Measurements from ENCODE around the gene PRKCQ. TPM values are rescaled to one million over a fixed set of nuclear protein-coding genes. Genes with fewer than 3 reads are reported as not detected.

The PRKCQ gene
- 10 to 100 TPM; 60.1 to 60.9 TPM for total RNA-seq

DNA sequence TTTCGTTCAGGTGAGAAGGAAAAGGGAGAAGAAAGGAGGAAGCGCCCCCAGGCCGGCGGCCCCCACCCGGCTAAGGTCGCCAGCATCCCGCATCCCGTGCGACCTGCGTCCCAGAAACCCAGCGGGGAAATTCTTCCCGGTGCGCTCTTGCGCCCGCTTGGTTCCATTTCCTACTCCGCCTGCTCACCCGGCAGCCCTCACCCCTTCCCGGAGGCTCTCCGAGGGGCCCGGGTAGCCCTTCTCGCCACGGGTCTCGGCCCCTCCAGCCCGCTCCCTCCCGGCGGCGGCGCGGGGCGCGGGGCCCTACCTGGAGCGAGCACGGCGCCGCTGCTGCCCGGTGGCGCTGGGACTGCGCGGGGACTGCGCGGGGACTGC, at the start of gene PRKCQ:
Gene PRKCQ (minus strand): TSS at position 373 of the 375 bp plus-strand sequence. CDS start 65,141 bp downstream, outside the sequence.
- Mint-ChIP-seq H3K4me1 (ENCODE audit: low read depth) (peaks cover 43% of the 10 kb centered on the region), H3K9me3 (ENCODE audit: insufficient read depth) (no peaks in the 10 kb centered on the region), H3K27ac (peak within 1 kb of the TSS; percentile 97), H3K4me3 (peak within 1 kb of the TSS; percentile 93), H3K36me3 (ENCODE audit: low read depth) (peaks cover 69% of the 10 kb centered on the region), H3K27me3 (ENCODE audit: low read depth) (no peaks in the 10 kb centered on the region)
- ChIA-PET CTCF (interaction anchor here (0.9 to 6.3 kb wide), 15 partner anchors 15 to 170 kb away, joined by 3 to 131 read pairs (median 17); no protein-coding TSS in a partner anchor), POLR2A (interaction anchor here (0.6 to 10.4 kb wide), 12 partner anchors 9 to 106 kb away, joined by 5 to 239 read pairs (median 18); no protein-coding TSS in a partner anchor)
- no peak for ATAC-seq
- DNase-seq: no peak

DNA sequence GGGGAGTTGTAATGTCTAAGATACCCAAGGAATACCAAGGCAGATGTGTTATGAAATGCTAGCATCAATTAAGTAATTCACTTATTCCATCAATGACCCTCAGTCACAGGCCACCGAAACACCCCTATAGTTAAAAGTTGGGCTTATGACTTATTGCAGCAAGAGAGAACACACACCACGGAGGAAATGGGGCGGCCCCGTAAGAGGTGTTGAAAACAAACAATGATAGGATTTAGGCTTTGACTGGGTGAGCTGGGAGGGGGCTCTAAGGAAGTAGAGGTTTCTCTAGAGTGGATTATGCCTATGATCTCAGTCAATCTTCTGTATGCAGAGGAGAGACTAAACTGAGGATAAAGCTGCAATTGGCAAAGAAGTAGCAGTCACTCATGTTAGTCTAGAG, 45.4 kb upstream of the PRKCQ start:
- ChIA-PET POLR2A (interaction anchor here (0.6 kb wide), 1 partner anchor 13 kb away, joined by 3 read pairs; no protein-coding TSS in a partner anchor), CTCF (interaction anchor here (0.9 to 2.3 kb wide), 4 partner anchors 23 to 423 kb away, joined by 3 to 5 read pairs (median 3); partner anchors contain the start of gene PFKFB3)
- H3K4me1 Mint-ChIP-seq (ENCODE audit: low read depth): peaks cover 9% of the 10 kb centered on the region
- DNase-seq (no peak), ATAC-seq (no peak)
- peaks cover 13% of the 10 kb centered on the region for H3K36me3 Mint-ChIP-seq (ENCODE audit: low read depth)
- H3K4me3 Mint-ChIP-seq: no peak overlapping the region
- H3K27ac Mint-ChIP-seq: no peak overlapping the region
- no peaks in the 10 kb centered on the region for H3K9me3 Mint-ChIP-seq (ENCODE audit: insufficient read depth)
- no peaks in the 10 kb centered on the region for H3K27me3 Mint-ChIP-seq (ENCODE audit: low read depth)

GRCh38 chr10:6624392-6624791, 44.3 kb upstream of the PRKCQ start:
- Mint-ChIP-seq H3K9me3 (ENCODE audit: insufficient read depth) (no peaks in the 10 kb centered on the region), H3K4me1 (ENCODE audit: low read depth) (peaks cover 9% of the 10 kb centered on the region), H3K4me3 (no peak overlapping the region), H3K36me3 (ENCODE audit: low read depth) (peaks cover 16% of the 10 kb centered on the region), H3K27me3 (ENCODE audit: low read depth) (no peaks in the 10 kb centered on the region), H3K27ac (no peak overlapping the region)
- ATAC-seq (no peak), DNase-seq (no peak)
- ChIA-PET CTCF (interaction anchor here (1.1 to 2.3 kb wide), 2 partner anchors 23 to 24 kb away, joined by 3 to 5 read pairs; no protein-coding TSS in a partner anchor), POLR2A (no interaction called here)

DNA sequence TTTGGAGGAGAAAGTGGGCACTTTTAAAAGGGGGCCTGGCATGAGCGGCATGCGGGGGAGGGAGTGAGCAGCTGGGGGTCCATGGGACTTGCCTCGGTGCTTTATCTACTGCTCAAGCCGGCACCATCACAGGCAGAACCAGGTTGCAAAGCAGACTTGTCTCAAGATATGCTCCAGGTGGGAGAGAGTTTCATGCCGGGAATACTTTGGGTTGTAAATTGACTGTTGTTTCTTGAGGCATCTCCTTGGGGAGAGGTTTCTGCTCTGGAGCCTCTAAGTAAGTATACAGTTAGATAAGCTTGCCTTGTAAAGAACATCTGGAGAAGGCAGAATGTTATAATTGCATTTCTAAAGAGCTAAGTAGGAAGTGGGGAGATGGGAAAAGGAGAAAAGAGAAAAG, 42.8 kb upstream of the PRKCQ start:
- CTCF ChIA-PET: interaction anchor here (0.8 to 2.3 kb wide), 4 partner anchors 15 to 526 kb away, joined by 3 to 6 read pairs (median 4); no protein-coding TSS in a partner anchor
- Mint-ChIP-seq H3K36me3 (ENCODE audit: low read depth) (peaks cover 21% of the 10 kb centered on the region), H3K9me3 (ENCODE audit: insufficient read depth) (no peaks in the 10 kb centered on the region), H3K4me1 (ENCODE audit: low read depth) (peaks cover 9% of the 10 kb centered on the region), H3K4me3 (no peak overlapping the region), H3K27me3 (ENCODE audit: low read depth) (no peaks in the 10 kb centered on the region), H3K27ac (no peak overlapping the region)
- DNase-seq (no peak), ATAC-seq (no peak)
- POLR2A ChIA-PET: interaction anchor here (1.1 kb wide), 1 partner anchor 15 kb away, joined by 3 read pairs; no protein-coding TSS in a partner anchor

GRCh38 chr10:6621536-6621935, 41.5 kb upstream of the PRKCQ start:
- H3K27me3 Mint-ChIP-seq (ENCODE audit: low read depth): no peaks in the 10 kb centered on the region
- no peak overlapping the region for H3K4me3 Mint-ChIP-seq
- CTCF ChIA-PET: interaction anchor here (0.9 kb wide), 1 partner anchor 18 kb away, joined by 3 read pairs; no protein-coding TSS in a partner anchor
- H3K27ac Mint-ChIP-seq: no peak overlapping the region
- H3K9me3 Mint-ChIP-seq (ENCODE audit: insufficient read depth): no peaks in the 10 kb centered on the region
- ATAC-seq: no peak
- peaks cover 15% of the 10 kb centered on the region for H3K4me1 Mint-ChIP-seq (ENCODE audit: low read depth)
- POLR2A ChIA-PET: no interaction called here
- DNase-seq: no peak
- H3K36me3 Mint-ChIP-seq (ENCODE audit: low read depth): peaks cover 27% of the 10 kb centered on the region

DNA sequence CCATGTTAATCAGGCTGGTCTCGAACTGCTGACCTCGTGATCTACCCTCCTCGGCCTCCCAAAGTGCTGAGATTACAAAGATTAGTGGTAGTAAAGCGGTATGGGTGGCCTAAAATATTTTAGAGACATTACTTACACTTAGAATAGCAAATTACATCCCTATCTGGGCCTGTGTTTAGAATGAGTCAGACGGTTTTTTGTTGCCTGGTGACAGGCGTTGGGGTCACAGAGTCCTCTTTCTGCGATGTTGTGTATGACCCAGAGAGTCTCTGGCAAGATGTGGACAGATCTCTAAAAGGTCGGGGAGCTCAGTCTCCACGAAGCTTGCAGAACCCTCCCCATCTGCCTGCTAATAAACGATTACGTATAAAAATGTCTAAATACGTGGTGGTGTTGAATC, 39.6 kb upstream of the PRKCQ start:
- H3K4me3 Mint-ChIP-seq: no peak overlapping the region
- H3K9me3 Mint-ChIP-seq (ENCODE audit: insufficient read depth): no peaks in the 10 kb centered on the region
- H3K27me3 Mint-ChIP-seq (ENCODE audit: low read depth): no peaks in the 10 kb centered on the region
- no peak overlapping the region for H3K27ac Mint-ChIP-seq
- no peak for DNase-seq
- CTCF ChIA-PET: no interaction called here
- H3K36me3 Mint-ChIP-seq (ENCODE audit: low read depth): peaks cover 41% of the 10 kb centered on the region
- POLR2A ChIA-PET: interaction anchor here (0.5 kb wide), 1 partner anchor 12 kb away, joined by 3 read pairs; no protein-coding TSS in a partner anchor
- ATAC-seq: no peak
- H3K4me1 Mint-ChIP-seq (ENCODE audit: low read depth): peaks cover 15% of the 10 kb centered on the region

DNA sequence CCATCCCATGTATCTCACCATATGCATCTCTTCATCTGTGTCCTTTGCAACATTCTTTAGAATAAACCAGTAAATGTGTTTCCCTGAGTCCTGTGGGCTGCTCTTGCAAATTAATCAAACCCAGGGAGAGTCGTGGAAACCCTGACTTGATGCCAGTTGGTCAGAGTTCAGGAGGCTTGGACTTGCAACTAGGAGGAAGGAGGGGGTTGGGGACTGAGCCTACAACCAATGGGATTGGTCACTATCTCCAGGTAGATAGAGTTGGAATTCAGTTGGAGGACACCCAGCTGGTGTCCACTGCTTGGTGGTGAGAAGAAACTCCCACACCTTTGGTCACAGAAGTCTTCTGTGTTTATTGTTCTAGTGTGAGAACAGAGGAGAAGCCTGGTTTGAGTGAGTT, 38.3 kb upstream of the PRKCQ start:
- DNase-seq (no peak), ATAC-seq (no peak)
- no peak overlapping the region for H3K27ac Mint-ChIP-seq
- ChIA-PET CTCF (no interaction called here), POLR2A (no interaction called here)
- H3K4me1 Mint-ChIP-seq (ENCODE audit: low read depth): peaks cover 18% of the 10 kb centered on the region
- no peak overlapping the region for H3K4me3 Mint-ChIP-seq
- H3K36me3 Mint-ChIP-seq (ENCODE audit: low read depth): peaks cover 49% of the 10 kb centered on the region
- H3K9me3 Mint-ChIP-seq (ENCODE audit: insufficient read depth): peaks cover 9% of the 10 kb centered on the region
- no peaks in the 10 kb centered on the region for H3K27me3 Mint-ChIP-seq (ENCODE audit: low read depth)

DNA sequence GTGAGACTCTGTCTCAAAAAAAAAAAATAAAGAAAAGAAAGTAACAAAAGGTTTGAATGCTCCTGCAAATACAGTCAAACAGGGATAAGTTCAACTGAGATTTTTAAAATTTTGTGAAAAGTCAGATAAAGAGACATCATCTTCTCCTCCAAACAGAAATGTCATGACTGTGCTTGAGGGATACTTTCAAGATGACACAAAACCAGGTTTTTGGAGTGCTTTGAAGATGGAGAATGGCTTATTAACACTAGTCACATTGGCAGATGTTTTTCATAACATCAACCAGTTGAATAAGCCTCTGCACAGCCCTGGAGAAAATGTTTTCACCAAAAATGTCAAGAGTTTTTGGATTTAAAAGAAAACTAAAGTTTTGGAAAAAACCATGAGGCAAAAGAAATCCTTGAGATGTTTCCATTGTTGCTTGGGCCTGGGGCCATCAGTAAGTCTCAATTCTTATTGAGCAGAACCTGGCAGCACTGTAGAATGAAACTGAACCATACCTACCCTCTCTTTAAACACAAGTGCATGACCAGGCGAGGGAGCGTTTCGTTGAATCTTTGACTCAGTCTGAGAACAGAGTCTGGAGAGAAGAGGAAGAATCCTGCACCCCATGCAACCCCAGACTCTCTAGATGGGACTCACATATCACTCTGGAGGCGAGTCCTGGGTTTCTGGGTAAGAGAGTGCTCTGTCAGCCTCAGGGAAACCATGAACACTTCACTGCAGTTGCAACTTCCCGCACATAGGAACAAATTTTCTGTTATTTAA, 37.4 kb upstream of the PRKCQ start:
- peaks cover 14% of the 10 kb centered on the region for H3K9me3 Mint-ChIP-seq (ENCODE audit: insufficient read depth)
- H3K36me3 Mint-ChIP-seq (ENCODE audit: low read depth): peaks cover 56% of the 10 kb centered on the region
- H3K27me3 Mint-ChIP-seq (ENCODE audit: low read depth): no peaks in the 10 kb centered on the region
- no peak for ATAC-seq
- no peak overlapping the region for H3K4me3 Mint-ChIP-seq
- H3K4me1 Mint-ChIP-seq (ENCODE audit: low read depth): peaks cover 24% of the 10 kb centered on the region
- POLR2A ChIA-PET: no interaction called here
- H3K27ac Mint-ChIP-seq: peak overlapping the region; percentile 39
- CTCF ChIA-PET: no interaction called here
- DNase-seq: no peak

- Mint-ChIP-seq H3K4me3 (no peak overlapping the region), H3K27ac (no peak overlapping the region), H3K36me3 (ENCODE audit: low read depth) (peaks cover 57% of the 10 kb centered on the region), H3K4me1 (ENCODE audit: low read depth) (peaks cover 39% of the 10 kb centered on the region), H3K27me3 (ENCODE audit: low read depth) (no peaks in the 10 kb centered on the region), H3K9me3 (ENCODE audit: insufficient read depth) (peaks cover 14% of the 10 kb centered on the region)
- ATAC-seq (no peak), DNase-seq (no peak)
- POLR2A ChIA-PET: no interaction called here
- CTCF ChIA-PET: no interaction called here
Measured at GRCh38 chr10:6615971-6616370, 35.9 kb upstream of the PRKCQ start.

GRCh38 chr10:6612371-6612770, 32.3 kb upstream of the PRKCQ start:
- H3K4me1 Mint-ChIP-seq (ENCODE audit: low read depth): peaks cover 67% of the 10 kb centered on the region
- CTCF ChIA-PET: interaction anchor here (1.7 to 3.3 kb wide), 3 partner anchors 31 to 54 kb away, joined by 6 to 15 read pairs (median 8); no protein-coding TSS in a partner anchor
- H3K27me3 Mint-ChIP-seq (ENCODE audit: low read depth): no peaks in the 10 kb centered on the region
- H3K27ac Mint-ChIP-seq: peak overlapping the region; percentile 28
- POLR2A ChIA-PET: interaction anchor here (0.6 kb wide), 1 partner anchor 13 kb away, joined by 3 read pairs; no protein-coding TSS in a partner anchor
- peak; percentile 47 for ATAC-seq
- peak; percentile 41 for DNase-seq
- H3K4me3 Mint-ChIP-seq: no peak overlapping the region
- H3K9me3 Mint-ChIP-seq (ENCODE audit: insufficient read depth): peaks cover 25% of the 10 kb centered on the region
- H3K36me3 Mint-ChIP-seq (ENCODE audit: low read depth): peaks cover 75% of the 10 kb centered on the region

DNA sequence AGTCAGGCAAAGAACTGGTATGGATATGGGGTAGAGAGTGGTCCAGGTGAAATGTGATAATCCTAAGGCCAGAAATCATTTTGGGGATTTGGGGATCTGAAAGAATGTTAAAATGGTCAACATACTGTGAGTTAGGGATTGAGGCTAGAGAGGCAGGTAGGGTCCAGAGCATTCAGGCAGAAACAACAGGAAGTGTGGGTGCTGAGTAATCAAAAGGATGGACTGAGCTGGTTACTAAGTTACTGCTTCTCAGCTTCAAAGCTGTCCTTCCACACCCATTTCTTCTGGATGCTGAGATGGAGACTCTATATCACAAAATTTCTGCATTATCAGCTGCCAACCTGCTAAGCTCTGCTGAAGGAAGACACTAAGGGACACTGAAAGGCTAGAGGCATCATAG, 30.6 kb upstream of the PRKCQ start:
- peak overlapping the region; percentile 16 for H3K27ac Mint-ChIP-seq
- POLR2A ChIA-PET: interaction anchor here (0.9 to 2.5 kb wide), 6 partner anchors 10 to 28 kb away, joined by 3 to 13 read pairs (median 6); no protein-coding TSS in a partner anchor

DNA sequence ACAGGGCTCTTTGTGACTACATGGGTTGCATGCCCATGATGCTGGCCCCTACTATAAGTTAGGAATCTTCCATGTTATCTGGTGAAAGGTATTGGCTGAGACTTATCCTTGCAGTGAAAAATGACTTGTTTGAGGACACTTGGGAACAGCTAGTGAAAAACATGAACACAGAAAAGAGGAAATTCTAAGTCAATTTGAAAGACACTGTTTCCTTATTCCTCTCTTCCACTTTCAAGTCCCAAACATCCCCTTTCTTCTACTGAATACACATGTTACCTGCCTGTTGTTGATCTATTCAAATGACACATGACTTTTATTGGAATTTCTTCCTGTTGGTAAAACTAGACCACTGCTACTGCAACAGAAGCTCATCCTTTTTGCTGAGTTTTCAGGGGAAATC, 29.5 kb upstream of the PRKCQ start:
- no peaks in the 10 kb centered on the region for H3K27me3 Mint-ChIP-seq (ENCODE audit: low read depth)
- DNase-seq (no peak), ATAC-seq (no peak)
- ChIA-PET CTCF (interaction anchor here (1.0 to 3.3 kb wide), 5 partner anchors 8 to 163 kb away, joined by 3 to 15 read pairs (median 5); no protein-coding TSS in a partner anchor), POLR2A (interaction anchor here (1.7 to 2.5 kb wide), 2 partner anchors 20 to 27 kb away, joined by 5 to 13 read pairs; no protein-coding TSS in a partner anchor)
- H3K9me3 Mint-ChIP-seq (ENCODE audit: insufficient read depth): peaks cover 25% of the 10 kb centered on the region
- H3K27ac Mint-ChIP-seq: no peak overlapping the region
- H3K36me3 Mint-ChIP-seq (ENCODE audit: low read depth): peaks cover 73% of the 10 kb centered on the region
- peaks cover 71% of the 10 kb centered on the region for H3K4me1 Mint-ChIP-seq (ENCODE audit: low read depth)
- H3K4me3 Mint-ChIP-seq: no peak overlapping the region

More for the DNA sequence above, 30.6 kb upstream of the PRKCQ start:
- Mint-ChIP-seq H3K9me3 (ENCODE audit: insufficient read depth) (peaks cover 25% of the 10 kb centered on the region), H3K27me3 (ENCODE audit: low read depth) (no peaks in the 10 kb centered on the region), H3K36me3 (ENCODE audit: low read depth) (peaks cover 77% of the 10 kb centered on the region), H3K4me3 (no peak overlapping the region), H3K4me1 (ENCODE audit: low read depth) (peaks cover 71% of the 10 kb centered on the region)
- ATAC-seq (peak; percentile 28), DNase-seq (no peak)
- CTCF ChIA-PET: interaction anchor here (0.8 to 3.3 kb wide), 10 partner anchors 9 to 262 kb away, joined by 3 to 17 read pairs (median 6); no protein-coding TSS in a partner anchor

Measured in activated CD8-positive, alpha-beta T cell treated with anti-CD3 and anti-CD28 coated beads, Interleukin-2, amount 10 ng/mL, durations not matched to agents 7 days and 5 days (primary cell).